PC-9 (cell line): ENCODE measurements around the gene ZNF598. TPM values are rescaled to one million over a fixed set of nuclear protein-coding genes. Genes with fewer than 3 reads are reported as not detected.

Source experiments
- BruUV-seq: library from RNA; stranded (reverse); fragments of 400-500 nt; replicated peaks from 2 replicates; lab custom pipeline; 2021; lab: Mats Ljungman, UMichigan
- CTCF ChIA-PET: fragments of 300-600 bp; sonication (Branson Sonifier 250); formaldehyde crosslinking; loops from one replicate; lab custom pipeline; 2022; ENCODE audit warnings: antibody characterized with exemption; lab: Charles Lee
- POLR2A ChIA-PET: fragments of 300-600 bp; sonication (Branson Sonifier 250); formaldehyde crosslinking; loops from one replicate; lab custom pipeline; 2022; ENCODE audit warnings: antibody characterized with exemption; ENCODE audit not compliant: unreplicated experiment; lab: Charles Lee
- DNase-seq, 2 experiments: peaks; one replicate each; pipeline versions ENCODE4 v3.0.0 to v3.0.0-alpha.2; 2015 to 2022; ENCODE audit warnings: mixed read lengths in 1 of 2
- H2AFZ ChIP-seq: fragments of 200-600 bp; sonication (generic); 2 replicates; pipeline ENCODE4 v1.8.1; 2017; ENCODE audit warnings: antibody characterized with exemption
- H3F3A ChIP-seq: fragments of 200-600 bp; sonication (generic); 2 replicates; pipeline ENCODE4 v1.8.1; 2017; ENCODE audit warnings: antibody characterized with exemption, mild to moderate bottlenecking, low read depth; ENCODE audit not compliant: insufficient read depth
- H3K27ac ChIP-seq: fragments of 200-600 bp; sonication (generic); 2 replicates; pipeline ENCODE4 v1.6.1; 2016; ENCODE audit warnings: mixed run types
- H3K27me3 ChIP-seq: fragments of 200-600 bp; sonication (generic); 2 replicates; pipeline ENCODE4 v1.6.1; 2016; ENCODE audit warnings: low read depth, mixed run types; ENCODE audit not compliant: insufficient read depth
- H3K36me3 ChIP-seq: fragments of 200-600 bp; sonication (generic); 2 replicates; pipeline ENCODE4 v1.6.1; 2016; ENCODE audit warnings: low read depth, mixed run types
- H3K4me1 ChIP-seq: fragments of 200-600 bp; sonication (generic); replicated peaks from 2 replicates; pipeline ENCODE4 v1.6.1; 2016; ENCODE audit warnings: mixed run types; ENCODE audit not compliant: insufficient read depth
- H3K4me2 ChIP-seq: fragments of 200-600 bp; sonication (generic); 2 replicates; pipeline ENCODE4 v1.6.1; 2017; ENCODE audit warnings: mixed run types
- H3K4me3 ChIP-seq: fragments of 200-600 bp; sonication (generic); 2 replicates; pipeline ENCODE4 v1.6.1; 2016; ENCODE audit warnings: mixed run types
- H3K79me2 ChIP-seq: fragments of 200-600 bp; sonication (generic); 2 replicates; pipeline ENCODE4 v1.6.1; 2017; ENCODE audit warnings: low read depth, mixed run types
- H3K9me2 ChIP-seq: fragments of 200-600 bp; sonication (generic); 2 replicates; pipeline ENCODE4 v1.8.1; 2017; ENCODE audit warnings: mild to moderate bottlenecking; ENCODE audit not compliant: insufficient read depth
- H3K9me3 ChIP-seq: fragments of 200-600 bp; sonication (generic); 2 replicates; pipeline ENCODE4 v1.8.1; 2016; ENCODE audit warnings: low read depth; ENCODE audit not compliant: insufficient read depth
- H4K20me1 ChIP-seq: fragments of 200-600 bp; sonication (generic); 2 replicates; pipeline ENCODE4 v1.8.1; 2017; ENCODE audit not compliant: insufficient read depth
- EZH2 ChIP-seq: fragments of 200-600 bp; sonication (generic); IDR thresholded peaks from 2 replicates; pipeline ENCODE4 v1.8.0; 2017; ENCODE audit warnings: antibody characterized with exemption, low read depth
- intact Hi-C: fragments of 100-400 bp; cut with micrococcal nuclease; formaldehyde crosslinking; loops from one replicate; pipeline ENCODE4 v1.10.0; 2022; ENCODE audit not compliant: unreplicated experiment
- total RNA-seq: library from RNA; stranded (reverse); gene quantifications from 2 replicates; pipeline ENCODE4 v1.2.3, GENCODE V29; 2021
- TF ChIP-seq, protein P1 (sequence below): fragments of 200-600 bp; sonication (generic); conservative IDR thresholded peaks from 2 replicates; pipeline ENCODE4 v1.6.1; 2017; ENCODE audit warnings: mixed run types, antibody characterized with exemption, mild to moderate bottlenecking, moderate library complexity

Gene ZNF598
- total RNA-seq, 1 experiment from 2014 or later = 72.5 TPM

- H3F3A ChIP-seq = peaks cover 69% of the 10 kb centered on the region
- intact Hi-C loops = loop anchor here (5.0 kb wide), 2 partner anchors 67 to 162 kb away; partner anchors contain the start of genes NTHL1 and TSC2
- no peak overlapping the region for H3K27ac ChIP-seq
- peak overlapping the region; percentile 55; the same call in 1 of the 2 replicates for H3K4me3 ChIP-seq
- H3K4me1 ChIP-seq = peaks cover 60% of the 10 kb centered on the region
- H3K79me2 ChIP-seq = peaks cover 15% of the 10 kb centered on the region
- ChIA-PET CTCF (interaction anchor here (0.6 kb wide), 1 partner anchor 166 kb away, joined by 3 read pairs; no protein-coding TSS in a partner anchor), POLR2A (interaction anchor here (0.6 kb wide), 1 partner anchor 1195 kb away, joined by 25 read pairs; no protein-coding TSS in a partner anchor)
- TF ChIP-seq, protein P1, sequence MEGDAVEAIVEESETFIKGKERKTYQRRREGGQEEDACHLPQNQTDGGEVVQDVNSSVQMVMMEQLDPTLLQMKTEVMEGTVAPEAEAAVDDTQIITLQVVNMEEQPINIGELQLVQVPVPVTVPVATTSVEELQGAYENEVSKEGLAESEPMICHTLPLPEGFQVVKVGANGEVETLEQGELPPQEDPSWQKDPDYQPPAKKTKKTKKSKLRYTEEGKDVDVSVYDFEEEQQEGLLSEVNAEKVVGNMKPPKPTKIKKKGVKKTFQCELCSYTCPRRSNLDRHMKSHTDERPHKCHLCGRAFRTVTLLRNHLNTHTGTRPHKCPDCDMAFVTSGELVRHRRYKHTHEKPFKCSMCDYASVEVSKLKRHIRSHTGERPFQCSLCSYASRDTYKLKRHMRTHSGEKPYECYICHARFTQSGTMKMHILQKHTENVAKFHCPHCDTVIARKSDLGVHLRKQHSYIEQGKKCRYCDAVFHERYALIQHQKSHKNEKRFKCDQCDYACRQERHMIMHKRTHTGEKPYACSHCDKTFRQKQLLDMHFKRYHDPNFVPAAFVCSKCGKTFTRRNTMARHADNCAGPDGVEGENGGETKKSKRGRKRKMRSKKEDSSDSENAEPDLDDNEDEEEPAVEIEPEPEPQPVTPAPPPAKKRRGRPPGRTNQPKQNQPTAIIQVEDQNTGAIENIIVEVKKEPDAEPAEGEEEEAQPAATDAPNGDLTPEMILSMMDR = no peak
- no peak for TF ChIP-seq EZH2
- H3K36me3 ChIP-seq = 0 out of 2 replicates have a peak, but pooled peaks cover 3% of the 10 kb centered on the region
- no peak for DNase-seq
- no peaks in the 10 kb centered on the region for H3K27me3 ChIP-seq
- 0 out of 2 replicates have a peak, but pooled peaks cover 5% of the 10 kb centered on the region for H4K20me1 ChIP-seq
- no TSS peak for BruUV-seq
- H3K4me2 ChIP-seq = peak overlapping the region; percentile 99
- no peaks in the 10 kb centered on the region for H3K9me2 ChIP-seq
- H3K9me3 ChIP-seq = no peaks in the 10 kb centered on the region
- H2AFZ ChIP-seq = no peak overlapping the region
These were observed 28.9 kb downstream of the ZNF598 start for GRCh38 chr16:1980770-1981087.

DNA sequence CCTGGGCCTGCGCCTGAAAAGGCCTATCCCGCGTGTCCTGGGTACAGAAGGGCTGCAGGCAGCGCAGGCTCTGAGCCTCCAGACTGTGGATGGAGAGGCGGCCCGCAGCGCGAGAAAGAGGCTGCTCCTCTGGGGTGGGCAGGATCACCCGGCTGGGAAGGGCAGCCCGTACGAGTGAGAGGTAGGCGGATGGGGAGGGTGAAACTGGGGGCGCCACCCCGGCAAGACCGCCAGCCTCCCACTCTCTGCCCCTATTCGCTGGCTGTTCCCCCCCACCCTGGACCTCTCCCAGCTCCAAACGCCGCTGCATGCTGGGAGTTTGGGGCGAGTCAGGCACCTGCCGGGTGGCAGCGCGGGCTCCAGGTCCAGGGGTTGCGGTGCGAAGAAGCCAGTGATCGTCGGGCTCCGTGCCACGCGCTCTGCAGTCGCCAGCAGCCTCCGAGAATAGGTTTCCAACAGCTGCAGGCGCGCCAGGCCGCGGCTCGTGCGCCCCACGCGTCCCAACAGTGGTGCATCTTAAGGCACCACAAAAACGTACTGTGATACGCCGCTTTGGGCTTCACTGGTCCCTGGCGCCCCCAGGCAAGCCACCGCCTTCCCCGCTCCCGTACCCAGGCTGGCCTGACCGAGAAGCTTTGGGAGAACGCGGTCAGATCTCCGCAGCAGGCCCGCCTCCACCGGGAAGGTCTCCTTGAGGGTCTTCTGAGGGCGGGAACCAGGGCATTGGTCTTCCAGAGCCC lies 29.4 kb downstream of the ZNF598 start:
- ChIA-PET POLR2A (interaction anchor here (0.6 to 1.4 kb wide), 3 partner anchors 16 to 1204 kb away, joined by 4 to 25 read pairs (median 10); partner anchors contain the start of gene RPS2), CTCF (interaction anchor here (0.6 kb wide), 1 partner anchor 166 kb away, joined by 3 read pairs; no protein-coding TSS in a partner anchor)
- H3K27me3 ChIP-seq = no peaks in the 10 kb centered on the region

More for the DNA sequence above, 29.4 kb downstream of the ZNF598 start:
- H2AFZ ChIP-seq = peak overlapping the region; percentile 81; the same call in 1 of the 2 replicates
- intact Hi-C loops = loop anchor here (5.0 kb wide), 2 partner anchors 67 to 162 kb away; partner anchors contain the start of genes NTHL1 and TSC2
- BruUV-seq = no TSS peak
- peak overlapping the region; percentile 62 for H3K27ac ChIP-seq
- H3K9me2 ChIP-seq = no peaks in the 10 kb centered on the region
- 0 out of 2 replicates have a peak, but pooled peaks cover 5% of the 10 kb centered on the region for H4K20me1 ChIP-seq
- H3K79me2 ChIP-seq = peaks cover 9% of the 10 kb centered on the region
- H3K4me2 ChIP-seq = peak overlapping the region; percentile 99
- TF ChIP-seq, protein P1 = no peak
- TF ChIP-seq EZH2 = no peak
- no peaks in the 10 kb centered on the region for H3K9me3 ChIP-seq
- no peak for DNase-seq
- peaks cover 55% of the 10 kb centered on the region for H3K4me1 ChIP-seq
- 0 out of 2 replicates have a peak, but pooled peaks cover 3% of the 10 kb centered on the region for H3K36me3 ChIP-seq
- peak overlapping the region; percentile 55 for H3K4me3 ChIP-seq
- H3F3A ChIP-seq = peaks cover 65% of the 10 kb centered on the region
